OCI-LY7 (cell line): ENCODE data around the gene ETV1.

Experiments
- CTCF ChIP-seq: fragments of 200-600 bp; sonication (generic); conservative IDR thresholded peaks from 2 replicates; pipeline ENCODE4 v1.5.1; 2014; ENCODE audit warnings: mild to moderate bottlenecking, antibody characterized with exemption, low read length, moderate library complexity, mixed read lengths
- EZH2phosphoT487 ChIP-seq: fragments of 200-600 bp; sonication (generic); IDR thresholded peaks from 2 replicates; pipeline ENCODE4 v1.6.1; 2018; ENCODE audit warnings: low read depth, borderline replicate concordance, mild to moderate bottlenecking, mixed run types, antibody characterized with exemption, low read length, moderate library complexity, mixed read lengths

DNA sequence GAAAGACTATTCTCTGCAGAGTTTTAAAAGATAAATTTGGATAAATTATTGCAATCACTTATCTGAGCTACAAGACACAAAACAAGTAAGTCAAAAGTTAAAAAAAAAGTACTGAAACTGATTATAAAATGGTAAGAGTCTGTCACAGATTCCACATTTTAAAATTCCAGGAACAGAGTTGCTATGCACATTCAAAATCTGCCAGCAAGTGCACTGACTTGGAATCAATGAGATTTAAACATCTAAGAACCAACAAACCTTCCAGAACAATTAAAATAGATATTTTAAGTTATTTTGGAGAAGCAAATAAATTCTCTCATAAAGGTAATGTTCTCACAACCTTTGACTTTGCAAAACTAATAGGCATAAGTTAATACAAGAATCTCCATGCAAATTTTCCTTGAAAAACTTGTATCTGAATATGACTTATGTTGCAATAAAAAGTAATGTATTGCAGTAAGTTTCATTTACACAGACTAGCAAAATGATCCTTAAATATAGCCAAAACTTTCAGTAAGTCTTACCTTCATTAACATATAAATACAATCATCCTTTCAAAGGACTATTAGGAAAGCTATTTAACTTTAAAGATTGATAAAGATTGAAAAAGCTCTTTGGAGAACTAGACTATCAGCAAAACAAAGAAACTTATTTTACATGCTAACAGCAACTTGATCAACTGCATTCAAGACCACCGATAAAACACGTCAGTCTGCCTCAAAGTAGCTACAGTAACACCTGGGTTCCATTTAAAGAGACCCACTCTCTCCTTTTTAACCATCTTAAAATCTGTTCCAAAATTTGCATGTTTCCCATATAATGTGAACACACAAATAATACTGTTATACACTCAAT, 4.4 kb downstream of the ETV1 start:
- no peak for TF ChIP-seq CTCF
- no peak for TF ChIP-seq EZH2phosphoT487
